A673 (cell line): Measurements from ENCODE around the gene FKBP8. TPM values are rescaled to one million over a fixed set of nuclear protein-coding genes. Genes with fewer than 3 reads are reported as not detected.
A peak's percentile ranks its signal among the peaks of the same experiment; 100 is the strongest.

Experiments
- BruUV-seq: library from RNA; stranded (reverse); fragments of 400-500 nt; replicated peaks from 2 replicates; lab custom pipeline; 2021; lab: Mats Ljungman, UMichigan
- CTCF ChIA-PET: fragments of 300-600 bp; sonication (Branson Sonifier 250); formaldehyde crosslinking; loops from one replicate; lab custom pipeline; 2022; ENCODE audit warnings: antibody characterized with exemption; lab: Charles Lee
- POLR2A ChIA-PET: fragments of 300-600 bp; sonication (Branson Sonifier 250); formaldehyde crosslinking; loops from one replicate; lab custom pipeline; 2022; ENCODE audit warnings: antibody characterized with exemption; ENCODE audit not compliant: low non-redundant PET; lab: Charles Lee
- DNase-seq: peaks from one replicate; pipeline ENCODE4 v3.0.0-alpha.2; 2015; ENCODE audit warnings: low spot score
- H3K27ac ChIP-seq: fragments of 200-600 bp; sonication (generic); 2 replicates; pipeline ENCODE4 v1.5.1; 2016; ENCODE audit warnings: mixed run types, low read depth, mild to moderate bottlenecking, mixed read lengths, antibody characterized with exemption, low read length; ENCODE audit not compliant: poor library complexity, severe bottlenecking
- H3K27me3 ChIP-seq: fragments of 200-600 bp; sonication (generic); replicated peaks from 2 replicates; pipeline ENCODE4 v1.6.1; 2017; ENCODE audit warnings: mixed run types, low read depth, mild to moderate bottlenecking, mixed read lengths, antibody characterized with exemption, low read length; ENCODE audit not compliant: insufficient read depth, poor library complexity
- H3K36me3 ChIP-seq: fragments of 200-600 bp; sonication (generic); 2 replicates; pipeline ENCODE4 v1.6.1; 2016; ENCODE audit warnings: mixed run types, mild to moderate bottlenecking, mixed read lengths, antibody characterized with exemption, low read length; ENCODE audit not compliant: insufficient read depth, poor library complexity, severe bottlenecking
- H3K4me1 ChIP-seq: fragments of 200-600 bp; sonication (generic); 2 replicates; pipeline ENCODE4 v1.6.1; 2017; ENCODE audit warnings: mixed run types, mild to moderate bottlenecking, mixed read lengths, antibody characterized with exemption, low read length; ENCODE audit not compliant: insufficient read depth, poor library complexity, severe bottlenecking
- H3K4me3 ChIP-seq: fragments of 200-600 bp; sonication (generic); 2 replicates; pipeline ENCODE4 v1.5.1; 2016; ENCODE audit warnings: low read depth, mixed run types, mild to moderate bottlenecking, mixed read lengths, low read length; ENCODE audit not compliant: poor library complexity, severe bottlenecking
- H3K9me3 ChIP-seq: fragments of 200-600 bp; sonication (generic); 2 replicates; pipeline ENCODE4 v1.6.1; 2016; ENCODE audit warnings: mixed run types, low read depth, mild to moderate bottlenecking, mixed read lengths, antibody characterized with exemption, low read length; ENCODE audit not compliant: poor library complexity, severe bottlenecking
- CTCF ChIP-seq: fragments of 300-800, 200-600 bp; sonication (generic); conservative IDR thresholded peaks from 2 replicates; pipeline ENCODE4 v1.5.1; 2017; ENCODE audit warnings: low read depth, mild to moderate bottlenecking, antibody characterized with exemption, low read length, moderate library complexity, mixed read lengths
- EZH2 ChIP-seq: fragments of 200-600 bp; sonication (generic); IDR thresholded peaks from 2 replicates; pipeline ENCODE4 v1.6.1; 2017; ENCODE audit warnings: borderline replicate concordance, low read depth, mild to moderate bottlenecking, mixed read lengths, antibody characterized with exemption, low read length; ENCODE audit not compliant: poor library complexity, severe bottlenecking
- intact Hi-C: fragments of 100-400 bp; cut with micrococcal nuclease; formaldehyde crosslinking; loops from one replicate; pipeline ENCODE4 v1.10.0; 2022; ENCODE audit not compliant: unreplicated experiment
- total RNA-seq: library from RNA; stranded (reverse); gene quantifications from 2 replicates; pipeline ENCODE4 v1.2.3, GENCODE V29; 2021

The FKBP8 gene
- total RNA-seq, 1 experiment from 2014 or later = 210 TPM

DNA sequence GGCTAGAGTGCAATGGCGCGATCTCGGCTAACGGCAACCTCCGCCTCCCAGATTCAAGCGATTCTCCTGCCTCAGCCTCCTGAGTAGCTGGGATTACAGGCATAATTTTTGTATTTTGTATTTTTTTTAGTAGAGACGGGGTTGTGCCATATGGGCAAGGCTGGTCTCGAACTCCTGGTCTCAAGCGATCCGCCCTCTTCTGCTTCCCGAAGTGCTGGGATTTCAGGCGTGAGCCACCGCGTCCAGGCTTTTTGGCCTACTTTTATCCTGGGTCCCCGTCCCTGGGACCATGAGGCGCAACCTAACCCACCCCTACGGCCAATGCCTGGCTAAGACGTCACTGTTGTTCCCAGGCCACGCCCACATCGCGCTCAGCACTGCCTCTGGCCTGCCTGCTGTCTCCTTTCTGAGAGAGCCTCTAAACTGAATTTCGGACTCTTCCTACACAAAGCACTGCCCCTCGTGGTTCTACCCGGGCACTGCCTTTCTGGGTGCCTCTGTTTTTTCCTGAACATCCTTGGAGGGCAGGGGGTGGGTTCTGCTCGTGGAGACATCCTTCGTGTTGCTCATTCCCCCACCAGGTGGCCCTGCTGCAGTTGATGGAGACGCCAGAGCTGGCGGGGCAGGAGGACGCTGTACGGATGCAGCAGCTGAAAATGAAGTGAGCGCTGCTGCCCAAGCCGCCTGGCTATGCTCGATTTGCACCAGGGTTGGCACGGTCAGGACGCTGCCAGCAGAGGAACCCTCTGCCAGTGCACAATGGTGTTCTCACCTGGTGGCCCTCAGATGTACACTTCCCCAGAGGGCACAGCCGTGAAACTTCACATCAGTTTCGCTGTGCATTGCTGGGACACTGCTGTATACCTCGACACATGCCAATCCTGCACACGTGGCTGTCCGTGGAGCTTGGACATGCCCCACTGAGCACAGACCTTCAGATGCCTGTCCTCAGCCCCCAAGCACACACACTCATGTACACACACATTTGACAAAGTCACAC lies 47.2 kb upstream of the FKBP8 start:
- intact Hi-C loops = loop anchor here (5.0 to 10.0 kb wide), 4 partner anchors 87 to 327 kb away; partner anchors contain the start of genes COPE and DDX49

DNA sequence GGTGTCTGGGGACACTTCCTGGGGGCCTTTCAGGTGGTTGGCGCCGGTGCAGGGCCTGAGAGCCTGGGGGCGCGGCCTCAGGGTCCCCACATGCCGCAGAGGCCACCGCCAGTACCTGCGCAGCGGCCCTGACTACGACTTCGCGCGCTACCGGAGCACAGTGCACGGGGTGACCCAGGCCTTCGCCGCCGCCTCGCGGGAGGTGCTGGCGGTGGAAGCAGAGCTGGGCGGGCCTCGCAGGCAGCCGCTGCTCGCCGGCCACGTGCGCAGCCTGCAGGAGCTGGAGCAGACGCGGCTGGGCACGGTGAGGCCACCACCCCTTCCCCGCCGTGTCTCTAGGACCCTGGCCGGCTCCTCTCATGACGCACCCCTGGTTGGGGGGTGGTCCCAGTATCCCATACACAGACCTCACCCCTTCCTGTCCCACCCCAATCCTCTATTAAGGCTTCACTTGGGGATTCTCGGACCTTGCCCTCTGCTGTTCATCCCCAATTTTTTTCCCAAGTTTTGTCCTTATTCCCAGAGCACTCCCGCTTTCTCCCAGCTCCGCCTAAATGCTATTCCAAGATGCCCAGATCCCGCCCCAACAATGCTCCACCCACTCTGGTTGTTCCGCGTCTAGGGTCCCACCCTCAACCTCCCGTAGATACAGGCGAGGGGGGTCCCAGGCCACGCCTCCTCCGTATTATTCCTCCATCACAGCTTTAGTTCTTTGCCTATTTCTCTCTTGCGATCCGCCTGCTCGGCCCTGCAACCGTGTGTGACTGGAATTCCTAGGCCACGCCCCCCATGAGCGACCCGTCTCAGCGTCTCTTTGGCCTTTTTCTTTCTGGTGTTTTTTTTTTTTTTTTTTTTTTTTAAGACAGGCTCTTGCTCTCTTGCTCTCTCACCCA lies 46.3 kb upstream of the FKBP8 start:
- H3K4me3 ChIP-seq = peak overlapping the region; percentile 83
- BruUV-seq = no TSS peak
- TF ChIP-seq CTCF (no peak), EZH2 (no peak)
- no peaks in the 10 kb centered on the region for H3K9me3 ChIP-seq
- DNase-seq = peak; percentile 93
- H3K36me3 ChIP-seq = peaks cover 8% of the 10 kb centered on the region
- H3K27me3 ChIP-seq = no peaks in the 10 kb centered on the region
- CTCF ChIA-PET = interaction anchor here (0.7 to 1.5 kb wide), 6 partner anchors 17 to 305 kb away, joined by 3 to 7 read pairs (median 4); partner anchors contain the start of gene UBA52
- intact Hi-C loops = loop anchor here (5.0 to 10.0 kb wide), 4 partner anchors 88 to 328 kb away; partner anchors contain the start of genes COPE and DDX49
- peak overlapping the region; percentile 96 for H3K27ac ChIP-seq
- POLR2A ChIA-PET = interaction anchor here (0.7 kb wide), 2 partner anchors 261 to 274 kb away, joined by 3 to 5 read pairs; no protein-coding TSS in a partner anchor
- peaks cover 40% of the 10 kb centered on the region for H3K4me1 ChIP-seq

More for the DNA sequence above, 47.2 kb upstream of the FKBP8 start:
- H3K36me3 ChIP-seq = peaks cover 10% of the 10 kb centered on the region
- H3K9me3 ChIP-seq = no peaks in the 10 kb centered on the region
- CTCF ChIA-PET = interaction anchor here (0.7 kb wide), 2 partner anchors 149 to 304 kb away, joined by 6 to 7 read pairs; no protein-coding TSS in a partner anchor
- peak overlapping the region; percentile 83 for H3K4me3 ChIP-seq
- no peaks in the 10 kb centered on the region for H3K27me3 ChIP-seq
- TSS peak; percentile 78 for BruUV-seq
- peaks cover 48% of the 10 kb centered on the region for H3K4me1 ChIP-seq
- peak; percentile 94 for DNase-seq
- TF ChIP-seq CTCF (peak; percentile 72), EZH2 (no peak)
- POLR2A ChIA-PET = interaction anchor here (0.7 kb wide), 1 partner anchor 273 kb away, joined by 5 read pairs; no protein-coding TSS in a partner anchor
- H3K27ac ChIP-seq = peak overlapping the region; percentile 96
